GM20000 (cell line): Measurements from ENCODE around the gene AQP5.

Source experiments
- DNase-seq: peaks from one replicate; pipeline ENCODE4 v3.0.0; 2012; ENCODE audit warnings: low spot score
- TF ChIP-seq, protein P1 (sequence below): IDR thresholded peaks from 2 replicates; pipeline ENCODE4 v1.5.1; 2012; ENCODE audit warnings: mild to moderate bottlenecking, control low read depth; ENCODE audit errors: extremely low read depth, missing control alignments

The AQP5 gene

DNA sequence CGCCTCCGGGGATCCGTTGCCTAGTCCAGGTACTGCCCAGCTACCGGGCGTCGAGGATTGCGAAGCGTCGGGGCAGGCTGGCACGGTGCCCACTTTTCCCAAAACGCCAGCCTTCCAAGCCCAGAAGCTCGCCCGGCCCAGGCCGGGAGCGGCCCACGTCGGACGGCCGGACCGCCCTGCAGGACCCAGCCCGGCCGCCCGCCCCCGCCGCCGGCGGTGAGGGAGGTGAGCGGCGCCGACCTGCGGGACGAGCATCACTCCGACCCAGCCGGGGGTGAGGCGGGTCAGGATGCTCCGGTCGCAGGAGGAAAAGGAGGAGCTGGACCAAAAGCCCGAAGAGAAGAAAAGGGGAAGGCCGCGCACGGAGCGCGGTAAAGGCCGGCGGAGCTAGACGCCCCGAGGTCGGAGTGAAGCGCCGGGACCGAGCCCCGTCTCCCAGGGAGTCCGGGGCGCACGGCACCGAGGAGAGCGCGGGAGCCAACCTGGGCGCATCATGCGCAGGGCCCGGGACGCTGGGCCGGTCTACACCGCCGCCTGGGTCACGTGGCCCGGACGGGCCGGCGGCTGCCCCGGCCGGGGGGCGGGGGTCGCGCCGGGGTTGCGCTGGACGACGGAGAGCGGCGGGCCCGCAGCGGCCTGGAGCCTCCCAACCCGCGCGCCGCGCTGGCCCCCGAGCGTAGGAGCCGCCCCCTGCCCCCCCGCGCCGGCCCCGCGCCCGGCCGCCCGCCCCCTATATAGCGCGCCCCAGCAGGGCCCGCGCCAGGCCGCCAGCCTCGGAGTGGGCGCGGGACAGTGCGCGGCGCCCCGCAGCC lies at the start of gene AQP5:
TSS of gene AQP5 (plus strand) at position 762 of the 812 bp plus-strand sequence. CDS start 146 bp downstream, outside the sequence.
- peak; percentile 40 for DNase-seq
- TF ChIP-seq, protein P1, sequence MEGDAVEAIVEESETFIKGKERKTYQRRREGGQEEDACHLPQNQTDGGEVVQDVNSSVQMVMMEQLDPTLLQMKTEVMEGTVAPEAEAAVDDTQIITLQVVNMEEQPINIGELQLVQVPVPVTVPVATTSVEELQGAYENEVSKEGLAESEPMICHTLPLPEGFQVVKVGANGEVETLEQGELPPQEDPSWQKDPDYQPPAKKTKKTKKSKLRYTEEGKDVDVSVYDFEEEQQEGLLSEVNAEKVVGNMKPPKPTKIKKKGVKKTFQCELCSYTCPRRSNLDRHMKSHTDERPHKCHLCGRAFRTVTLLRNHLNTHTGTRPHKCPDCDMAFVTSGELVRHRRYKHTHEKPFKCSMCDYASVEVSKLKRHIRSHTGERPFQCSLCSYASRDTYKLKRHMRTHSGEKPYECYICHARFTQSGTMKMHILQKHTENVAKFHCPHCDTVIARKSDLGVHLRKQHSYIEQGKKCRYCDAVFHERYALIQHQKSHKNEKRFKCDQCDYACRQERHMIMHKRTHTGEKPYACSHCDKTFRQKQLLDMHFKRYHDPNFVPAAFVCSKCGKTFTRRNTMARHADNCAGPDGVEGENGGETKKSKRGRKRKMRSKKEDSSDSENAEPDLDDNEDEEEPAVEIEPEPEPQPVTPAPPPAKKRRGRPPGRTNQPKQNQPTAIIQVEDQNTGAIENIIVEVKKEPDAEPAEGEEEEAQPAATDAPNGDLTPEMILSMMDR = no peak

DNA sequence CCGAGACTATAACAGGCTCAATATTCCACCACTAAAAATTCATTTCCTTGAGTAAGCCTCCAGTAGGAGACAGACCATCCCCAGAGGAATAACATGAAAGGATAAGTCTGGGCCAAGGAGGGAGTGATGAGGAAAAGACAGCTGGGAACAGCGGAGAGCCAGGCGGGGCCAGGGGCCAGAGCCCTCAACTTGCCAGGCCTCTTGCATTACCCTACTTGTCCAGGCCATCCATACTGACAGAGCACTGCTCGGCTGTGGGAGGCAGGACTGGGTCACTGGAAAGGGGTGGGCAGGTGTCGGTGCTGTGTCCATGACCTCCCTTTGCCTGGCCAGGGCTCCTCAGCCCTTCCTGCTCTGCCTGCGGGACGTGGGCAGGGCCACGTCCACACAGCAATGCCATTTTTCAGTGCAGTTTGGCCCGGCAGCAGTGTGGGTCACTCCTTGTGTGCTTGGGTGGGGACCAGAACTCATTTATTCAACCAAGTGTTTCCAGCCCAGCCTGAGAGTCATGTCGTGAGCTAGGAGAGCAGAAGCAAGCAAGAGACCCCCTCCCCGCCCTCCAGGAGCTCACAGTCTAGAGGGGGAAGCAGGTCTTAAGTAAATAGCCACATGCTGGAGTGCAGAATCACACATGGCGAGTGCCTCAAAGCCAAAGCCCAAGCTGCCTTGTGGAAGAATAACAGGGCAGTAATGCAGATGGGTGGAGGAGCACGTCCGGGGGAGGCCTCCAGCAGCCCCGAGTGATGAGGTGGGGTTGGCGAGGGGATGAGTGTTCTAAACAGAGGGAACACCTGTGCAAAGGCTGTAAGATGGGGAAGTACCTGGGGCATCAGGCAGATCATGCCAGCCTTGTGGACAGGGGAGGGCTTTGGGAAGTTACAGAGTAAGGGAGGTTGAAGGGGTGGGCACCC lies 49.1 kb upstream of the AQP5 start:
- TF ChIP-seq, protein P1 = no peak
- no peak for DNase-seq

DNA sequence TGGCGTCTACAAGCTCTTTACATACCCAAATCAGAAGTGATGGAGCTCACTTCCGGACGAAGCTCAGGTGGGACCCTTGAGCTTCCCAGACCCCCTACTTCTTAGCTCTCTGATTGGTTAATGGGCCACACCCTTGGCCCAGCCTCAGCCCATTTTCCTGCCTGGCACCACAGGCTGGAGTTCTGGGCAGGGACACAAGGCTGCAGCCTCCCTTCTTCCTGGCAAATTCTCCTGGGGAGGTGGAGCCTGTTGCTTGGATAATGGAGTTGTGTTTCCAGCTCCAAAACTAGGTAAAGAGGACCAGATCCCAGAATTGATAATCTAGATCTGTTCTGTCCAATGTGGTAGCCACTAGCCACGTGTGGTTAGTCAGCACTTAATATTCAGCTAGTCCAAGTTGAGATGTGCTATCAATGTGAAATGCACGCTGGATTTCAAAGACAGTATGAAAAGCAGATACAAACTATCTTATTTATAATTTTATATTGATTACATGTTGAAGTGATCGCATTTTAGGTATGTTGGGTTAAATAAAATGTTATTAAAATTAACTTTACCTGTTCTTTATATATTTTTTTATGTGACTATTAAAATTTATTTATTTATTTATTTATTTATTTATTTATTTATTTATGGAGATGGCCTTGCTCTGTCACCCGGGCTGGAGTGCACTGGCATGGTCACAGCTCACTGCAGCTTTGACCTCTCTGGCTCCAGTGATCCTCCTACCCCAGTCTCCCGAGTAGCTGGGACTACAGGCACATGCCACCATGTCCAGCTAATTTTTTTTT lies 45.3 kb upstream of the AQP5 start:
- no peak for DNase-seq
- TF ChIP-seq, protein P1 = no peak

DNA sequence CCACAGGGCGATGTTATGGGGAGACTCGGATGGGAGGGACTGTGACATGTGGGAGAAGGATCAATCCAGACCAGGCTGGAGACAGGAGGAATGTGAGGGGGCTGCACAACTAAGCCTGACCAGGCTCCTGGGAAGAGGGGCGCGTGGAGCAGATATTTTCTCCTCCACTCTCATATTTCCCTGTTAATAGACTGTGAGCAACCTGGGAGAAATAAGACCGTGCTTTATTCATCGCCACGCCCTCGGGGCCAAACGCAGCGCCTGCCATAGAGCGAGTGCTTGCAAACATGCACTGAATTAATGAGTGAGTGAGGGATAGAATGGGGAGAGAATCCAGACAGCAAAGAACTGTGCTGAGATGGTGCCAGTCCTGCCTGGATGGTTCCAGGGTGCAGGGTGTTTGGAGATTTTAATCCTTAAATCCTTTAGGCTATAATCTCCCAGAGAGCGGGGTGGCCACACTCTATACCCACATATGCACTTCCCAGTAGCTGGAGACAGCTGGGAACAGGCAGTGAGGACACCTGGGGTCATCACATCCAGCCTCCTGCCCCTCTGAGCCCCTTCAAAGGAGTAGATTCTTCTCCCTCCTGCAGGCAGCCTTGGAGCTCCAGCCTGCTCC lies 44.4 kb upstream of the AQP5 start:
- TF ChIP-seq, protein P1 = no peak
- DNase-seq = no peak

DNA sequence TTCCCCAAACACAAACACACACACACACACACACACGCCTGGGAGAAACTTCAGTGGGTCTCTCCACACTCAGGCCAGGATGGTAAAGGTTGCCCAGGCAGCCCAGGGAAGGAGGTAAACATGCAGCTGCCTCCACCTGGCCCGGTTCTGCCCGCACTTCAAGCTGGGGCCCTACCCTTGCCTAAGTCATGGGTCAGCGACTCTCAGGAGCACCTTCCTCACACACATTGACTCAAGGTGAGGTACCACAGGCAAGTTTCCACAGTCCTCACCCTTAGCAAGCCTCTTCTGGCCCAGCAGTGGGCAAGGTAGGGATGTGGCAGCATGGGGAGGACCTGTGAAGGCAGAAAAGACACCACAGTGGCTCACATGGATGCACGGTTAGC lies 43.9 kb upstream of the AQP5 start:
- no peak for DNase-seq
- TF ChIP-seq, protein P1 = no peak

DNA sequence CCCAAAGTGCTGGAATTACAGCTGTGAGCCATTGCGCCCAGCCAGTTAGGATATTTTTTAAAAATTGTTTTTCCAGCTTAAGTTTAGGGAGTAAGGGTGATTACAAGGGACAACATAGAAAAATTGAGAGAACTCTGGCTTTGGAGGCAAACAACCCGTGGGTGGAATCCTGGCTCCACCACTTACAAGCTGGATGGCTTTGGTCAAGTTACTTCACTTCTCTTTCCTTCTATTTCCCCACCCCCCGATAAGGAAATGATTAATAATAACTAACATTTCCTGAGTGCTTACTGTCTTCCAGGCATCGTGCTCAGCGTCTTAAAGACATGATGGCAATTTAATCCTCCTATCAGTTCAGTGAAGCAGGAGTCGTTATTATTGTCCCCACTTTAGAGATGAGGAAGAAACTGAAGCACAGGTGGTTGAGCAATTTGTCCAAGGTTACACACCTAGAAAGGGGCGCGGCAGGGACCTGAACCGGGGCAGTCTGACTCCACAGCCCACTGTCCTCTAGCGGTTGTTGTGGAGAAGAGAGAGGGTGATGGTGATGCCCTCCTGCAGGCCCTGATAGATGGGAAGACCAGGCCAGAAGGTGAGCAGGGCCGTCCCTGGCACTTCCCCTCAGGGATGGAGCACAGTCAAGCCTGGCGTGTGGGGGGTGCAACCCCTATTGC lies 41.3 kb upstream of the AQP5 start:
- no peak for DNase-seq
- TF ChIP-seq, protein P1 = no peak
